Common myeloid progenitor, CD34-positive (primary cell): Measurements from ENCODE around the gene SLC4A7.
"Not testable (repeated sequence)": the region's sequence is repeated elsewhere in the genome, so short reads cannot be mapped to it uniquely, and the experiment has no call there.

Source experiments
- CTCF ChIA-PET: fragments of 350-600 bp; sonication (Branson Sonifier 250); formaldehyde crosslinking; loops from one replicate; lab custom pipeline; 2021; ENCODE audit warnings: antibody characterized with exemption; lab: Charles Lee
- POLR2A ChIA-PET: fragments of 350-600 bp; sonication (Branson Sonifier 250); formaldehyde crosslinking; loops from one replicate; lab custom pipeline; 2021; ENCODE audit warnings: antibody characterized with exemption; lab: Charles Lee
- DNase-seq, 3 donors: peaks; one replicate each; pipeline versions ENCODE4 v3.0.0 to v3.0.0-alpha.2; 2013
- H3K27ac ChIP-seq, 2 experiments: 1 replicate in 1 of 2; 2 replicates in 1 of 2; pipeline ENCODE4 v1.7.0; 2013; ENCODE audit warnings: inconsistent platforms in 2 of 2, low read length in 2 of 2, mild to moderate bottlenecking in 2 of 2, low read depth in 1 of 2, moderate library complexity in 1 of 2; ENCODE audit not compliant: severe bottlenecking in 2 of 2, insufficient read depth in 1 of 2, poor library complexity in 1 of 2
- H3K27me3 ChIP-seq, 5 experiments: replicated peaks in 2 of 5; 1 replicate in 3 of 5; 2 replicates in 2 of 5; pipeline versions ENCODE4 v1.6.1 to v1.7.0; 2013; ENCODE audit warnings: low read length in 4 of 5, mild to moderate bottlenecking in 2 of 5, moderate library complexity in 2 of 5, inconsistent platforms in 1 of 5; ENCODE audit not compliant: insufficient read depth in 5 of 5, control insufficient read depth in 4 of 5
- H3K36me3 ChIP-seq, 4 experiments: 1 replicate in 2 of 4; 2 replicates in 2 of 4; pipeline versions ENCODE4 v1.6.1 to v1.7.0; 2013; ENCODE audit warnings: low read length in 3 of 4, control low read depth in 1 of 4, mild to moderate bottlenecking in 1 of 4; ENCODE audit not compliant: control insufficient read depth in 4 of 4, insufficient read depth in 4 of 4
- H3K4me1 ChIP-seq, 4 experiments: 1 replicate in 3 of 4; 2 replicates in 1 of 4; pipeline versions ENCODE4 v1.6.1 to v1.7.1; 2013; ENCODE audit warnings: low read length in 3 of 4, mild to moderate bottlenecking in 3 of 4, control low read depth in 1 of 4, inconsistent platforms in 1 of 4, moderate library complexity in 1 of 4; ENCODE audit not compliant: control insufficient read depth in 4 of 4, insufficient read depth in 4 of 4; ENCODE audit errors: control extremely low read depth in 1 of 4
- H3K4me3 ChIP-seq, 7 experiments: 1 replicate in 4 of 7; 2 replicates in 3 of 7; pipeline versions ENCODE4 v1.5.1 to v1.7.0; 2013; ENCODE audit warnings: mild to moderate bottlenecking in 7 of 7, low read length in 6 of 7, moderate library complexity in 6 of 7, inconsistent platforms in 2 of 7, low read depth in 2 of 7, control low read depth in 1 of 7; ENCODE audit not compliant: insufficient read depth in 4 of 7, control insufficient read depth in 1 of 7; ENCODE audit errors: extremely low read depth in 1 of 7
- H3K9me3 ChIP-seq, 5 experiments: 1 replicate in 4 of 5; 2 replicates in 1 of 5; pipeline versions ENCODE4 v1.6.1 to v1.7.1; 2013; ENCODE audit warnings: low read length in 4 of 5, mild to moderate bottlenecking in 2 of 5, inconsistent platforms in 1 of 5, low read depth in 1 of 5, moderate library complexity in 1 of 5; ENCODE audit not compliant: control insufficient read depth in 4 of 5, insufficient read depth in 2 of 5; ENCODE audit errors: control extremely low read depth in 1 of 5
- WGBS: methylation state at CpG from one replicate; pipeline ENCODE4 v1.1.5; 2013; ENCODE audit not compliant: insufficient coverage; 5-methylcytosine and 5-hydroxymethylcytosine counted together

SLC4A7 gene

GRCh38 chr3:27344192-27344591 lies 140.0 kb downstream of the SLC4A7 start:
- Histone ChIP-seq H3K36me3 (no peaks in the 10 kb centered on the region), H3K27ac (no peak overlapping the region), H3K4me1 (peaks cover 0 to 18% (median 5%) of the 10 kb centered on the region in 4 experiments), H3K4me3 (no peak overlapping the region), H3K27me3 (no peaks in the 10 kb centered on the region), H3K9me3 (peaks cover 0 to 3% (median 0%) of the 10 kb centered on the region in 5 experiments)
- no peak for DNase-seq
- no CpG with 5 or more reads among the region's 3 CpGs for WGBS
- ChIA-PET CTCF (interaction anchor here (1.8 kb wide), 1 partner anchor 25 kb away, joined by 5 read pairs; the partner anchor contains the start of gene NEK10), POLR2A (no interaction called here)

DNA sequence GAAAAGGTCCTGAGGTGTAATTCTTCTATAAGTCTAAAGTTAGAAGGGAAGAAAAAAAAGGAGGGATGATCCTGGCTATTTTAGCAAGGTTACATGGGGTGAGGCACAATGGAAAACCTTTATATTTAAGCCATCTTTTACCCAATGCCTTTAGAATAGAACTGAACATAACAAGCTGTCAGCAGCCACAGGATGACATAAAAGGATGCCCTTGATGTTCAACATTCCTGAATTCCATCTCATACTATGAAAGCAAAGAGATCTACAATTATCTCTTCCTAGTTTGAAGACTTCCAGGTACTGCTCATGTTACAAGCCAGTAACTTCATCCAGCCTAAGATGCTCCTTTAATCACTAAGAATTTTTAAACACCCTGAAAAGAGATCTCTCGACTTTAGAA lies 141.9 kb downstream of the SLC4A7 start:
- no peaks in the 10 kb centered on the region for H3K36me3 ChIP-seq
- POLR2A ChIA-PET: no interaction called here
- CTCF ChIA-PET: no interaction called here
- H3K9me3 ChIP-seq: peaks cover 0 to 3% (median 0%) of the 10 kb centered on the region in 5 experiments
- 100% methylated on average over 1 of the region's 1 CpG for WGBS
- H3K27ac ChIP-seq: no peak overlapping the region
- no peak overlapping the region for H3K4me3 ChIP-seq
- DNase-seq: no peak
- H3K4me1 ChIP-seq: peaks cover 0 to 18% (median 5%) of the 10 kb centered on the region in 4 experiments
- no peaks in the 10 kb centered on the region for H3K27me3 ChIP-seq

GRCh38 chr3:27340534-27340933 lies 143.7 kb downstream of the SLC4A7 start:
- peaks cover 0 to 3% (median 0%) of the 10 kb centered on the region in 5 experiments for H3K9me3 ChIP-seq
- WGBS: no CpG with 5 or more reads among the region's 1 CpG
- ChIA-PET POLR2A (no interaction called here), CTCF (interaction anchor here (0.8 kb wide), 1 partner anchor 50 kb away, joined by 4 read pairs; no protein-coding TSS in a partner anchor)
- no peaks in the 10 kb centered on the region for H3K36me3 ChIP-seq
- peak in 2 of 3 donors; percentile 69 to 76 for DNase-seq
- H3K4me1 ChIP-seq: peaks cover 0 to 11% (median 1%) of the 10 kb centered on the region in 4 experiments
- no peaks in the 10 kb centered on the region for H3K27me3 ChIP-seq
- no peak overlapping the region for H3K27ac ChIP-seq
- no peak overlapping the region for H3K4me3 ChIP-seq

DNA sequence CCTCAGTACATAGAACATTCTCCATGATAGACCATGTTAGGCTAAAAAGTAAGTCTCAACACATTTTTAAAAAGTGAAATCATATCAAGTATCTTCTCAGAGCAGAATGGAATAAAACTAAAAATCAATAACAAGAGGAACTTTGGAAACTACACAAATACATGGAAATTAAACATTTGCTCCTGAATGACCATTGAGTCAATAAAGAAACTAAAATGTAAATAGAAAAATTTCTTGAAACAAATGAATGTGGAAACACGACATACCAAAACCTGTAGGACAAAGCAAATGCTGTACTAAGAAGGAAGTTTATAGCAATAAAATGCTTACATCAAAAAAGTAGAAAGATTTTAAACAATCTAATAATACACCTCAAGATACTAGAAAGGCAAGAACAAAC lies 148.6 kb downstream of the SLC4A7 start:
- no CpG with 5 or more reads among the region's 1 CpG for WGBS
- Histone ChIP-seq H3K27me3 (no peaks in the 10 kb centered on the region), H3K36me3 (no peaks in the 10 kb centered on the region), H3K4me3 (no peak overlapping the region), H3K27ac (no peak overlapping the region), H3K9me3 (peaks cover 0 to 3% (median 0%) of the 10 kb centered on the region in 5 experiments), H3K4me1 (no peaks in the 10 kb centered on the region)
- no peak for DNase-seq
- ChIA-PET POLR2A (no interaction called here), CTCF (no interaction called here)

- H3K4me1 ChIP-seq: no peaks in the 10 kb centered on the region
- ChIA-PET POLR2A (no interaction called here), CTCF (interaction anchor here (1.1 kb wide), 1 partner anchor 15 kb away, joined by 3 read pairs; no protein-coding TSS in a partner anchor)
Observed at GRCh38 chr3:27333843-27334242, 150.3 kb downstream of the SLC4A7 start.

GRCh38 chr3:27328982-27329762 lies 155.0 kb downstream of the SLC4A7 start:
- H3K27ac ChIP-seq, H3K27me3 ChIP-seq, H3K4me1 ChIP-seq, POLR2A ChIA-PET, H3K9me3 ChIP-seq, H3K36me3 ChIP-seq, H3K4me3 ChIP-seq, DNase-seq: not testable (repeated sequence)
- CTCF ChIA-PET: interaction anchor here (1.2 kb wide), 1 partner anchor 138 kb away, joined by 4 read pairs; no protein-coding TSS in a partner anchor
- WGBS: 100% methylated on average over 3 of the region's 4 CpGs

More at GRCh38 chr3:27333843-27334242, 150.3 kb downstream of the SLC4A7 start:
- Histone ChIP-seq H3K4me3 (no peak overlapping the region), H3K9me3 (peaks cover 0 to 4% (median 1%) of the 10 kb centered on the region in 5 experiments), H3K27ac (no peak overlapping the region), H3K27me3 (no peaks in the 10 kb centered on the region), H3K36me3 (no peaks in the 10 kb centered on the region)
- no peak for DNase-seq
